ENCODE results near the gene TCEAL3.
"Not testable (repeated sequence)": the region's sequence is repeated elsewhere in the genome, so short reads cannot be mapped to it uniquely, and the experiment has no call there.

Gene TCEAL3, protein sequence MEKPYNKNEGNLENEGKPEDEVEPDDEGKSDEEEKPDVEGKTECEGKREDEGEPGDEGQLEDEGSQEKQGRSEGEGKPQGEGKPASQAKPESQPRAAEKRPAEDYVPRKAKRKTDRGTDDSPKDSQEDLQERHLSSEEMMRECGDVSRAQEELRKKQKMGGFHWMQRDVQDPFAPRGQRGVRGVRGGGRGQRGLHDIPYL

DNA sequence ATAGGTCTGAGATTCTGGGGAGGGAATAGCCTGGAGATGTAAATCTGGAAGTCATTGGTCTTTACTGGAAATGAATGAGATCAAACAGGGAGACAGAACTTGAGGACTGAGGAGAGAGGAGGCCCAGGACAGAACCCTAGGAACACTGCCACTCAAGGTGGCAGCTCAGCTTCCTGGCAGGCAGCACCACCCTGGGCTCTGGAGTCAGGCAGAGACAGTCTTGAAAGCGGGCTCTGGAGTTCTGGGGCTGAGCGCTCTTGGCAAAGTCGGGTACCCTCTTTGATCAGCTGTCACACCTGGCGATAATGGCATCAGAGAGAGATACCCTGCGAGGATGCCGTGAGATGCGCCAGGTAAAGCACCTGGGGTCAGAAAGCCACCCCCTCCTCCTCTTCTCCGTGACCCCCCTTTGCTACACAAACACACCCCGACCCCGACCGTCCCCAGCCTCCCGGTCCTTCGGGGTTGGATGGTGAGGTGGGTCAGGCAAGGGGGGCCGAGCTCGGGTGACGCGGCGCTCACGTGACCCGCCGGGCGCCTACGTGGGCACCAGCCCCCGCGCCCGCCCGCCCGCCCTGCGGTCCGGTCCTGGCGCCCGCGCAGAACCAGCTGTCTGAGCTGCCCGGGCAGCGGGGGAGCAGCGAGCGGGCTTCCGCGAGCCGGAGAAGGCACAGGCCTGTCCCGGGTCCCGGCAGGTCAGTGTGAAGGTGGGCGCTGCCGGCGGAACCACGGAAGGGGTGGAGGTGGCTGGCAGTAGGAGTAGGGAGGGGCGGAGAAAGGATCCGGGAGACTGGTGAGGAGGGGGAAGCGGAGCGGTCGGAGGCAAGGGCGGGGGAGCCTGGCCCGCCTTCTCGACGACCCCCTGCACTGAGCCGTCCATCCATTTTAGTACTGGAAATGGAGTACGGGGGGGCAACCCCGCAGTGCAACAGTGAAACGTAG, at the start of gene TCEAL3:
TCEAL3 (plus strand) TSS at position 600 of the 942 bp plus-strand sequence. CDS start 1,102 bp downstream, outside the sequence.
- DNase-seq (ENCODE audit: low read depth) = no peak

DNA sequence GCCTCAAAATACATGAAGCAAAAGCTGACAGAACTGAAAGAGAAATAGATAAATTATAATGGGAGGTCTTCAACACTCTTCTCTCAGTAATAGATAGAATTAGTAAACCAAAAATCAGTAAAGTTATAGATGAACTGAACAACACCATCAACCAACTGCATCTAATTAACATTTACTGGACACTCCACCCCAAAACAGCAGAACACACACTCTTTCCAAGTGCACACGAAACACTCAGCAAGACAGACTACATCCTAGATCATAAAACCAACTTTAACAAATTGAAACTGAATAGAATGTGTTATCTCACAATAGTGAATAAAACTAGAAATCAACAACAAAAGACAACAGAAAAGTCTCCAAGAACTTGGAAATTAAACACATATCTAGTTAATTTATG, 47.5 kb upstream of the TCEAL3 start:
- DNase-seq (ENCODE audit: low read depth) = no peak

DNA sequence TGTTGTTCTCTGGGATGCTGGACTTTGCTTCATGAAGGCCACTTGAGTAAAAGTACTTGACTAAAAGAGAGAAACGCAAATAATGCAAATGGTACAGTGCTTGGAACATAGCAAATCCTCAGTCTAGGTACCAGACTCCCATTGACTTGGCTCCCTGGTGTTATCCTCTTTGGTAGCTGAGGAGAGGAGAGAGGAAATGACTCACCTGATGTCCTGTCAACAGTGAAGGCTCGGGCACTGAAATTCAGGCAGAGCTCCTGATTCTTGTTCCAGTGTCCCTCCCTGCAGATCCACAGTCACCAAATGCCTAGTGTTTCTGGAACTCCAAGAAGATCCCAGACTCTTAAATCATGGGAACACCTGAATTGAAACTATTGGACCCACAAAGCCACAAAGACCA, 45.0 kb upstream of the TCEAL3 start:
- no peak for DNase-seq (ENCODE audit: low read depth)

DNA sequence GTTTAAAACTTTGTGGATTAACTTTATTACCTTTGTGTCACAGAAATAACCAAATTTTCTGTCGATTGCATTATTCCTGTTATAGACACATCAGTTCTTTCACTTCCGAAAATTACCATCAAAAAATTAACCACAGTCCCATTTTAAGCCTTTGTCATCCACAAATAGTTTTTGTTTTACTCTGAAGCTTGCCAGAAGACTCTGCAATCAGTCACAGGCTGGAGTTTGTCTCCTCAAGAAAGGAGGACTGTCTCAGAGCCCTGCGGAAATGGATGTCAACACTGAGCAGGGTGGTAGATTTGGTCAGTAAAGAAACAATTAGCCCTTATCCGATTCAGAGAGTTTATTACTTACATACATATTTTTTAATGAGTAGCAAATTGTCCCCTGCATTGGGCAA, 42.6 kb upstream of the TCEAL3 start:
- DNase-seq (ENCODE audit: low read depth) = no peak

DNA sequence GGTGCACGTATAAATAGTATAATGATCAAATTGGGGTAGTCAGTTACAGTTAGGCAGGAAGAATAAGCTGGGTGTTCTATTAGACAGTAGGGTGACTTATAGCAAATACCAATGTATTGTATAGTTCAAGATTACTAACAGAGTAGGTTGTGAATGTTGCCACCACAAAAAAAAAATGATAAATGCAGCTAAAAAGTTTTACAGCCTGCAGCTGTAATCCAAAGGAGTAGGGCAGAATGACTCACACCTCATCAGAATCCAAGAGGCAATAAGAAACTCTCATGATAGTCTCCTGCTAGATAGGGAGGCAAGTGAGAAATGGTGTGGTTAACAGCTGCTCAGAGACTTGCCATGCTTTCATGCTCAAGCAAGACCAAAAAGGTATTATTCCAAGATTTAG, 42.0 kb upstream of the TCEAL3 start:
- peak; percentile 30 for DNase-seq (ENCODE audit: low read depth)

DNA sequence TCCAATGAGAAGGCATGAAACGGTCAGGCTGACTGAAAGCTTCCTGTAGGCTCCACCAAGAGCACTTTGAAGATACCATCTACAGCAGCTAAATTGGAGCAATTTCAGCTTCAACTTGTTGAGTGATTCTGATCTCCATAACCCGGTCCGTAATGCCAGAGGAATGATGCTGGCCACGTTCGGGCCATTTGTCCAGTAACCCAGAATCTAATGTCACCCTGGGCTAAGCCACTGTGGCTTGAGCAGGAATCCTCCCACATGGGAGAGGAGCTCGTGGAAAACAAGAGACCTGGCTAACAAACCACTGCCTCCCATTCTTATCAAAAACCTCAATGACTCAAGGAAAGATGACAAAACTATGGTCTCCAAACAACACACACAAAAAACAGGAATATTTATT, 36.6 kb upstream of the TCEAL3 start:
- DNase-seq (ENCODE audit: low read depth) = no peak

DNA sequence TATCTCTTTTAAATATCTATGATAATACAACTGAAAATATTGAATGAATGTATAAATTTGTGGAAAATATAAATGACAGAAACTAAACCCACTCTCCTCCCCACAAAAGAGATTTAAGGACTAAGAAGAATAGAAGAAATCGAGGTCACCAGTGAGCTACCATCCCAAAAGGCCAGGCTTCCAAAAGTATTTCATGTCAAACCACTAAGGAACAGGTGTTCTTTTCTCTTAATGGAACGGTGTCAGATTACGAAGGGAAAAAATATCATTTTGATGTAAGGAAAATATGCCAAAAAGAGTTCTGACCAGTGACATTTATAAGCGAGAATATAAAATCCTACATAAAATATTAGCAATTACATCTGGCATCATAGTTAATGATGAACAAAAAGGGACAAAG, 36.0 kb upstream of the TCEAL3 start:
- DNase-seq (ENCODE audit: low read depth) = no peak

DNA sequence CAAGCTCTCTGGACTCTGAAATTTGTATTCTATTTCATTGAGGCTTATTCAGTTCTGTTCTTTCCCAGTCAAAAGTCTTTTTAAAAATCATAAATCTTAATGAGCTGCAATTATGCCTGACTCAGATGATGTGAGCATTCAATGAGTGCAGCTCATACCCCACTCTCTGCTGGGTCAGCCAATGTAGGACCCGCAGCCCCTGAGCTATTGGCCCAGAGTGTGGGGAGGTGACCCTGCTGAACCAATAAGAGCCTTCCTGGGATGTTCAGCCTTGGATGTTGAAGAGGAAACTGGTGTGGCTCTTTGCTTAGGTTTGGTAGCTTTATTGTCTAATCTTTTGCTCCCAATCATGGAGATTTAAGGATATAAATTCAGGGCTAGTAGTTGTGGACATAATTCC, 34.6 kb upstream of the TCEAL3 start:
- no peak for DNase-seq (ENCODE audit: low read depth)

DNA sequence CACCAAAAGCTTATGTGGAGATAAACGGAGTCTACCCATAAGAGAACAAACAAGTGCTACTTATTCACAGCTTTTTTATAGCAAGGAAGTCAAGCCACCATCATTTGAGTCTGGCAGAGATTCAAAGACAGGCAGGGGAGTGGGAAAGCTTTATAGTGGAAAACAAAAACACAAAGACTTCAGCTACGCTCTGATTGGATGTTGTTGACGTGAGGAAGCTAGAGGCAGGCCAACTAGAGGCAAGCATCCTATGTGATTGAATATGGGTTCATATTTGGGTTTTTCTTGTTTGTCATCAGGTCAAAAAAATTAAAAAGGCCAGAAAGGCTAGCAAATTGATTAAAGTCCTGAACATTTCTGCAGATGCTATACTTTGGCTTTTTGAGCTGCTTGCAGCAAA, 23.2 kb upstream of the TCEAL3 start:
- DNase-seq (ENCODE audit: low read depth) = no peak

DNA sequence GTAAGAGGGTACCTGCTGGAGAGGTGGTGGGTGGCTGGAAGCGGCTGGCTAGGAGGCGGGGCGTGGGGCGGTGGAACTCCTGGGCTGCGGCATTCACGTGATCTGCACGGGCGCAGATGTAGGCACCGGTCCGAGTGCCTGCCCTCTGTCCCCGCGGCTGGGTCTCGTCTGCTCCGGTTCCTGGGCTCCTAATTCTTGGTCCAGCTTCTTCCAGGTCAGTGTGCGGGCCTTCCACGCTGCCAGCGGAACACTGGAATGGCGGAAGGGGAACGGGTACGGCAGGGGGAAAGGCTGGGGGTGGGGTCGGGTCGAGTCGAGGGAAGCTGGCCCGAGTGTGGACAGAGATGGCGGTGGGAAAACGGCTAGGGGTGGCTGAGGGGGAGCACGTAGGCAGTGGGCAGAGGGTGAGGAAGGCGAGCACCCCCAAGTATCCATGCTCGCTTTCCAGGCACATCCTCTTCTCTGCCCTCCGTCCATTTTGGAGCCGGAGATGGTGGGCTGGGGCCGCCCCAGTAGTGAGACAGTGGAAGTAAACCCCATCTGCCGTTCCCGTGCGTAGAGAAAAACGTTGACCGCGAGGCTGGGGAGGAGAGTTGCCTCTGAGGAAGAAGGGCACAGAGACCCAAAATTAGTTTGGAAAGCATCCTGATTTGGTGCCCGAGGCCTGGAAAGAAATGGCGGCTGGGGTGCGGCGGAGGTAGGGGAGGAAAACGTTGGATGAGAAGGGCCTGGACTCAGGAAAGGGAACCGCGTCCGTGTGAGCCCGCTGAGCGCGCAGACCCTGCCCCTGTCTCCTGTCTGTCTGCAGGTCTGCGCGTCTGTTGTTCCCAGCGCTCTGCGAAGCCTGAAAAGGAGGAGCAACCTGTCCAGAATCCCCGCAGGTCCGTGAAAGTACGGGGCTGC, 22.1 kb upstream of the TCEAL3 start, which contains the start of gene TCEAL4:
TCEAL4 (plus strand) TSS at position 105 of the 903 bp plus-strand sequence. CDS start 1,161 bp downstream, outside the sequence.
- no peak for DNase-seq (ENCODE audit: low read depth)

DNA sequence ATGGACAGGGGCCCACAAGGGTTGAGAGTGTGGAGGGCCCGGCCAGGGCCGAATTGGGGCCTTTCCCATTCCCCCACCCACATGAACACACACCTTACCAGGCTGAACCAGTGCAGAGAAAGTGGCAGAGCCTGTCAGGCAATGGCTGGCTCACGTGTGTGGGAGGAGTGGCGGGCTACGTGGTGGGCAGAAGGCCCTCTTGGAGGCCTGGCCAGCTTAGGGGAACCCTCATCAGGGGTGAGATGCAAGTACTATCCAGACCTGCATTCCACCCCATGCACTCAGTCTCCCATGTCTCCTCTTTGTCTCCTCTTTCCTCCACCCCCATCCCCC, 21.5 kb upstream of the TCEAL3 start:
- no peak for DNase-seq (ENCODE audit: low read depth)

DNA sequence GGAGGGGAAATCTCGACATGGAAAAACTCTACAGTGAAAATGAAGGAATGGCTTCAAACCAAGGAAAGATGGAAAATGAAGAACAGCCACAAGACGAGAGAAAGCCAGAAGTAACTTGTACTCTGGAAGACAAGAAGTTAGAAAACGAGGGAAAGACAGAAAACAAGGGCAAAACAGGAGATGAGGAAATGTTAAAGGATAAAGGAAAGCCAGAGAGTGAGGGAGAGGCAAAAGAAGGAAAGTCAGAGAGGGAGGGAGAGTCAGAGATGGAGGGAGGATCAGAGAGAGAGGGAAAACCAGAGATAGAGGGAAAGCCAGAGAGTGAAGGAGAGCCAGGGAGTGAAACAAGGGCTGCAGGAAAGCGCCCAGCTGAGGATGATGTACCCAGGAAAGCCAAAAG, 21.1 kb upstream of the TCEAL3 start:
- no peak for DNase-seq (ENCODE audit: low read depth)

DNA sequence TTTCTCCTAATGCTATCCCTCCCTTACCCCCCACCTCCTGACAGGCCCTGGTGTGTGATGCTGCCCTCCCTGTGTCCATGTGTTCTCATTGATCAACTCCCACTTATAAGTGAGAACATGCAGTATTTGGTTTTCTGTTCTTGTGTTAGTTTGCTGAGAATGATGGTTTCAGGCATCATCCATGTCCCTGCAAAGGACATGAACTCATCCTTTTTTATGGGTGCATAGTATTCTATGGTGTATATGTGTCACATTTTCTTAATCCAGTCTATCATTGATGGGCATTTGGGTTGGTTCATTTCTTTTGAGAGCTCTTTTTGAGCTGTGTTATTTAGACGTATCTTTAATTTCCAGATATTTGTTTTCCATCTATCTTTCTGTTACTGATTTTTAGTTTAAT, 15.5 kb upstream of the TCEAL3 start:
- not testable (repeated sequence) for DNase-seq (ENCODE audit: low read depth)

DNA sequence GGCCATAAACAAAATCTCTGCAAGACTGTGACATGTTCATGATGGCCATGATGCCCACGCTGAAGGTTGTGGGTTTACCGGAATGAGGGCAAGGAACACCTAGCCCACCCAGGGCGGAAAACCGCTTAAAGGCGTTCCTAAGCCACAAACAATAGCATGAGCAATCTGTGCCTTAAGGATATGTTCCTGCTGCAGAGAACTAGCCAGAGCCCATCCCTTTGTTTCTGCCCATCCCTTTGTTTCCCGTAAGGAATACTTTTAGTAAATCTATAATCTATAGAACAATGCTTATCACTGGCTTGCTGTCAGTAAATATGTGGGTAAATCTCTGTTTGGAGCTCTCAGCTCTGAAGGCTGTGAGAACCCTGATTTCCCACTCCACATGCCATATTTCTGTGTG, 12.6 kb upstream of the TCEAL3 start:
- DNase-seq (ENCODE audit: low read depth) = not testable (repeated sequence)

DNA sequence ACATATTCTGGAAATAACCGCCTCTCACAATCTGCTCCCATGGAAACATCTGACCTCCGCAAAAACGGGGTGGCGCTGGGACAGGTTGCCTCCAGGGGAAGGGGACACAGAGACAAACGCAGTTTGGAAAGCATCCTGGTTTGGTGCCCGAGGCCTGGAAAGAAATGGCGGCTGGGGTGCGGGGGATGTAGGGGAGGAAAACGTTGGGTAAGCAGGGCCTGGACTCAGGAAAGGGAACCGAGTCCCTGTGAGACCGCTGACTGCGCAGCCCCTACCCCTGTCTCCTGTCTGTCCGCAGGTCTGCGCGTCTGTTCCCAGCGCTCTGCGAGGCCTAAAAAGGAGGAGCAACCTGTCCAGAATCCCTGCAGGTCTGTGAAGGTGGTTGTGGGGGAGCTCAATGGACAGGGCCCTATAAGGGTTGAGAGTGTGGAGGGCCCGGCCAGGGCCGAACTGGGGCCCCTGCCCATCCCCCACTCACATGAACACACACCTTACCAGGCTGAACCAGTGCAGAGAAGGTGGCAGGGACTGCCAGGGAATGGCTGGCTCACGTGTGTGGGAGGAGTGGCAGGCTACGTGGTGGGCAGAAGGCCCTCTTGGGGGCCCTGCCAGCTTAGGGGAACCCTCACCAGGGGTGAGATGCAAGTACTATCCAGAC, 672 bp downstream of the TCEAL3 start:
- no peak for DNase-seq (ENCODE audit: low read depth)

DNA sequence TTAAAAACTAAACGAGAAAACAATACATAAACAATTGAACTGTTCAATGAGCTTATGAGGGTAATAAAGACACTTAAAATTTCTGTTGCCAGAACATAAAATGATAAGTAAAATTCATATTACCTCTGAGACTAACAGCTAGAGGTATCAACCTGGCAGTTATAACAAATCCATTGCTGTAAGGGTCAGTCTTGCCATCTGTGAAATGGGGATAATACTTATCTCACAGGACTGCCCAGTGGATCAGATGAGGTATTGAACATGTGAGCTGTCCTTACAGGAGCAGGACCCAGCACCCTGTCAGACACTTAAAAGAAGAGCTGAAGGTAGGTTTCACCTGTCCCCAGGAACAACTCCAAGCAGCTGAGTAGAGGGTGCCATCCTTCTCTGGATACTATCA, 2.5 kb downstream of the TCEAL3 start:
- DNase-seq (ENCODE audit: low read depth) = no peak

DNA sequence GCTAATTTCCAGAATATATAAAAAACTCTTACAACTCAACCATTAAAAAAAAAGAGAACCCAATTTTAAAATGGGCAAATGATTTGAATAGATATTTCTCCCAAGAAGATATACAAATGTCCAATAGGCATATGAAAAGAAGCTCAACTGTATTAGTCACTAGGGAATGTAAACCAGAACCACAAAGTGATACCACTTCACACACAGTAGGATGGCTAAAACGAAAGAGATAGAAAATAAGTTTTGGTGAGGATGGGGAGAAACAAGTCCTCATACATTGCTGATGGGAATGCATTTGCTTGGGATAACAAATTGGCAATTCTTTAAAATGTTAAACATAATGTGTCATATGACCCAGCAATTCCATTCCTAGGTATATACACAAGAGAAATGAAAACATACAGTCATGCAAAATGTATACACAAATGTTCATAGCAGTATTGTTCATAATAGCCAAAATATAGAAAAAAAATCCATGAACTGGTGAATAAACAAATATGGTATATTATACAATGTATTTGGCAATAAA, 5.7 kb downstream of the TCEAL3 start:
- no peak for DNase-seq (ENCODE audit: low read depth)

DNA sequence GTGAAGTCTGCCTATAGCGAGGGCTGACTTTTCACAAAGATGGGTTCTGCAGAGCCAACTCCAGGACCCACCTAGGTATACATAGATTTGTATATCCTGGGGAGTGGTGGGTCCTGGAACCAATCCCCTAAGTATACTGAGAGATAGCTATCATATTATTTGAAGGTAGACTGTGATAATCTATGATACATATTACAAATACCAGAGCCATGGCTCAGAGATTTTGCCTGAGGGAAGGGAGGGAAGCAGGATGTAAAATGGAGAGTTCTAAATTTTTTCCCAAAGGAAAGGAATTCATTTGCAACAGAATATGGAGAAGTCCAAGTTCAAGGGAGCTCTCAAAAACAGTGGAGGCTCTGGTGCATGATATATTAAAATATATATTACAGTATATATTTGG, 7.2 kb downstream of the TCEAL3 start:
- no peak for DNase-seq (ENCODE audit: low read depth)

DNA sequence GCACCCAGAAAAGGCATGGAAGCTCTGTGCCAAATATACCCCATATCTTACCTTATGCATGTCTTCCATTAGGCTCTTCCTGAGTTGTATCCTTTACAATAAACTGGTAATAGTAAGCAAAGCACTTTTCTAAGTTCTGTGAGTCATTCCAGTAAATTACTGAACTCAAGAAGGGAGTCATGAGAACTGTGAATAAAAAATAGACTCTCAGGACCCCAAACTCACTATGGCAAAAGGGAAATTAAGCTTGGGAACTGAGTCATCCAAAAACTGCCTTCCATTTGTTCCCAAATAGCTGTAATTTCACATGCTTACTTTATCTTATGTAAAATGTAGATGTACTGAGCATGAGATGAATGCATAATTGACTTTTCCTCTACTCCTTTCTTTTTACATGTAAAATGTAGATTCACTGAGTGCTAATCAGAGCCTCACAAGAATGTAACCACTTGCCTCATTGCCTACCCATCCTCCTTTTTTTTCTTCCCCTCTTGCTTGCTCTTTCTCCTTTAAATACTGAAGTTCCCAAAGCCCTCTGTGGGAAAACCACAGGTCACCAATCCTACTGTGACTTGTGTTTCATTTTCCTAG, 8.1 kb downstream of the TCEAL3 start:
- no peak for DNase-seq (ENCODE audit: low read depth)

DNA sequence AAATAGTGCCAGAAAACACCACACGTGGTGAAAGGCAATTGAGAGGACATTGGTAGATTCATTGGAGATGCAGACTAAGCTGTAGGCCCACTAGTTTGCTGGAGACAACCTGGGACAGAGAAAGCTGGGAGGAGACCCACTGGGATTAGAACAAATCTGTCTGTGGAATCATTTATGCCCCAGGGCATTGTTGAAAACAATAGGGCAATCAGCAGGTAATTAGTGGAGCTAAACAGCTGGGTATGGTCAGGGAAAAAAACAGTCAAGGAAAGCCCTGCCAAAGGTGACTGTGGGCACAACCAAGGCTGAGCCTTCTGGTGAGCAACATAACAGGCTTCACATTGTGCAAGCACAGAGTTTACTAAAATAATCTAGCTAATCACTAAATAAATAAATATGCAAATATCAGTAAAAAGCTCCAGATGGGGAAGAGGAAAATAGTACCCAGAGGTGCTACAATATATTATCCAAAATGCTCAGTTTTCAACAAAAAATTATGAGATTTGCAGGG, 9.0 kb downstream of the TCEAL3 start:
- DNase-seq (ENCODE audit: low read depth) = no peak

DNA sequence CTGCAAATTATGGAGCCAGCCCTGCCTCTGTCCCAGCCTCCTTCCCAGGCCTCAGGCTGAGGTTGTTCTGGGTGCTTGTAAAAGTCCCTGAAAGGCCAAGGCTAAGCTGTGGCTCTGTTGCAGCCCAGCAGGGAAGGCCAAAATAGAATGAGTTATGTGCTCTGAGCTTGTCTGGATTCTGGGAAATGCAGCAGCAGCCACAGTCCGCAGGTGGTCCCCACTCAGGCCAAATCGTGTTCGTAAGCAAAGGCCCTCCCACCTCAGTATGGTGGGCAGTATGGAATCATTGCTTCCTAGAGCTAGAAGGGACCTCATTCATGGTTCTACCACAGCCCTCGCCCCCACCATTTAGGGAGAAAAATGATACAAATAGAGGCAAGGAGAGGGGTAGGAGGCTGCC, 16.3 kb downstream of the TCEAL3 start:
- no peak for DNase-seq (ENCODE audit: low read depth)
